A549 treated with dexamethasone at 1 μM for 4 hours (cell line): ENCODE results near the gene KCNK3. TPM values are rescaled to one million over a fixed set of nuclear protein-coding genes. Genes with fewer than 3 reads are reported as not detected.

ENCODE experiments used
- total RNA-seq: library from RNA; stranded (reverse); fragments of 200-300 nt; extraction: Qiagen RNA extraction; gene quantifications from 5 replicates; pipeline ENCODE4 v1.2.3, GENCODE V29; 2022

KCNK3 gene
- 0.45 to 0.86 TPM (median 0.64 TPM) in 5 replicates for total RNA-seq

DNA sequence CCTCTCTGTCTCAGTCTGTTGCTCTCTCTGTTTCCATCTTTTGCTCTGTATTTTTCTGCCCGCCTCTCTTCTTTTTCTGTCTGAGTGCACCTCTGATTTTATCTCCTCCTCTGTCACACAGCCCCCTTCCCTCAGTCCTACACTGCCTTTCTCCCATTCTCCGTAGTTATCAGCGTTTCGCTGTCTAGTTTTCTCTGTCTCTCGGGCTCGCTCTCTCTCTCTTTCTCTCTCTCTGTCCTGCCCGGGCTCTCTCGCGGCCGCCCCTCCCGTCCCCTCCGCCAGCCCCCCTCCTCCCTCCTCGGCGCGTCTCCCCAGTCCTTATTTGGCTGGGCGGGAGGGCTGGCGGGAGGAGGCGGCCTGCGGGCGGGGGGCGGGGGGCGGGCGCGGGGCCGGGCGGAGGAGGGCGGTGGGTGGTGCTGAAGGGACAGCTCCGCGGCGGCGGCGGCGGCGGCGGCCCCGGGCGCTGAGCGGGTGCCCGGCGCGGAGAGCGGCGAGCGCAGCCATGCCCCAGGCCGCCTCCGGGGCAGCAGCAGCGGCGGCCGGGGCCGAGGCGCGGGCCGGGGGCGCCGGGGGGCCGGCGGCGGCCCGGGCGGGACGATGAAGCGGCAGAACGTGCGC is at the start of gene KCNK3:
Gene KCNK3 (plus strand): TSS at position 444 of the 618 bp plus-strand sequence. CDS start 154 bp downstream, at position 598.

DNA sequence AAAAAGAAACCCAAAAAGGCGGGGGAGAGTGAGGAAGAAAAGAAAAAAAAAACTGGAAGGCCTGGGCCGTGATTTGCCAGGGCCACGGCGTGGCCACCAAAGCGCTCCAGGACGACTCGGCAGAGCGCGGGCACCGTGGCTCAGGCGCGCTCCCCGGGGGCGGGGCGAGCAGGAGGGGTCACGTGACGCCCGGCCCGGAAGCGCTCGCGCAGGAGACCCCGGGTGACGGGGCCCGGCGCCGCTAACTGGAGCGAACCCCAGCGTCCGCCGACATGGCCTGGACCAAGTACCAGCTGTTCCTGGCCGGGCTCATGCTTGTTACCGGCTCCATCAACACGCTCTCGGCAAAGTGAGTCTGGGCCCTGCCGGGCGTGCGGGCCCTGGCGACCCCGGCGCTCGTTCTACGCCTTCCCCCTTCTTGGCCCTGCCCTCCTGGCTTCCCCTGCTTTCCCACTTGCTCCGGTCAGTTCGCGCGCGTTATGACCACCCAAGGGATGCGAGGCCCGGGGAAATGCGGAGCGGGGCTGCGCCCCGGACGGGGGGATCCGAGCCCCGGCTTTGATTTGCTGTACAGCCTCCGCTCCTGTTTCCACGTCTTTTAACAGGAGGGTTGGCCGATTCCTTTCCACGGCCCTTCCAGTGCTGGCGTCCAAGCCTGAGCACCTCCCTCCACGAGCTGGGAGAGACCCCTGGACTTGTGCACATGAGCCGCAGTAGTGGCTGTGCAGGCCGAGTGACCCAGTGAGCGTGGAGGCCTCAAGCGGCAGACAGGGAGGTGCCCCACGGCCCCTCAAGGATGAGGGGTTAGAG is 71.8 kb downstream of the KCNK3 start, which contains the start of gene SLC35F6:
Gene SLC35F6 (plus strand): TSS at position 207 of the 810 bp plus-strand sequence. CDS start 66 bp downstream, at position 273.

Other genes starting within 250 kb of the KCNK3 start
- gene OTOF, start 214.6 kb upstream of the KCNK3 start, total RNA-seq: 0.06 to 0.44 TPM (median 0.19 TPM) in 5 replicates
- gene CIB4, start 51.4 kb upstream of the KCNK3 start, total RNA-seq: 0.20 to 0.42 TPM in 2 of 5 replicates, not detected in the others
- gene SLC35F6, start 71.6 kb downstream of the KCNK3 start, total RNA-seq: 32.4 to 44.5 TPM (median 43.1 TPM) in 5 replicates
- gene CENPA, start 93.3 kb downstream of the KCNK3 start, total RNA-seq: 38.8 to 53.8 TPM (median 51.0 TPM) in 5 replicates
- gene DPYSL5, start 155.4 kb downstream of the KCNK3 start, total RNA-seq: 3.6 to 6.4 TPM (median 5.2 TPM) in 5 replicates